ENCODE measurements around the gene MROH2A.
"Not testable (repeated sequence)": the region's sequence is repeated elsewhere in the genome, so short reads cannot be mapped to it uniquely, and the experiment has no call there.

Gene MROH2A

GRCh38 chr2:233853883-233854240, 75.7 kb downstream of the MROH2A start:
- no peak for DNase-seq (ENCODE audit: low spot score)

GRCh38 chr2:233854241-233854981, 76.3 kb downstream of the MROH2A start, which contains the start of gene HJURP:
Gene HJURP (minus strand): TSS chr2:233854535. CDS start chr2:233854500, 35 bp downstream.
- peak; percentile 95 for DNase-seq (ENCODE audit: low spot score)

- DNase-seq (ENCODE audit: low spot score): no peak
Observed at GRCh38 chr2:233855345-233855744, 77.2 kb downstream of the MROH2A start.

GRCh38 chr2:233856184-233856583, 78.1 kb downstream of the MROH2A start:
- no peak for DNase-seq (ENCODE audit: low spot score)

GRCh38 chr2:233857511-233858141, 79.5 kb downstream of the MROH2A start:
- DNase-seq (ENCODE audit: low spot score): peak; percentile 26

GRCh38 chr2:233858331-233858730, 80.2 kb downstream of the MROH2A start:
- DNase-seq (ENCODE audit: low spot score): no peak

GRCh38 chr2:233862261-233862768, 84.2 kb downstream of the MROH2A start:
- DNase-seq (ENCODE audit: low spot score): no peak

- no peak for DNase-seq (ENCODE audit: low spot score)
Observed at GRCh38 chr2:233865838-233866237, 87.7 kb downstream of the MROH2A start.

GRCh38 chr2:233866479-233866878, 88.3 kb downstream of the MROH2A start:
- no peak for DNase-seq (ENCODE audit: low spot score)

- DNase-seq (ENCODE audit: low spot score): no peak
Observed at GRCh38 chr2:233867993-233868532, 89.9 kb downstream of the MROH2A start, which contains the start of gene MSL3B. Gene MSL3B (minus strand): TSS chr2:233868386.

- DNase-seq (ENCODE audit: low spot score): no peak
Observed at GRCh38 chr2:233871432-233871831, 93.3 kb downstream of the MROH2A start.

GRCh38 chr2:233872125-233872524, 94.0 kb downstream of the MROH2A start:
- not testable (repeated sequence) for DNase-seq (ENCODE audit: low spot score)

- no peak for DNase-seq (ENCODE audit: low spot score)
Observed at GRCh38 chr2:233882353-233882752, 104.2 kb downstream of the MROH2A start.
